ENCODE measurements around the gene LCMT1.

LCMT1 gene

DNA sequence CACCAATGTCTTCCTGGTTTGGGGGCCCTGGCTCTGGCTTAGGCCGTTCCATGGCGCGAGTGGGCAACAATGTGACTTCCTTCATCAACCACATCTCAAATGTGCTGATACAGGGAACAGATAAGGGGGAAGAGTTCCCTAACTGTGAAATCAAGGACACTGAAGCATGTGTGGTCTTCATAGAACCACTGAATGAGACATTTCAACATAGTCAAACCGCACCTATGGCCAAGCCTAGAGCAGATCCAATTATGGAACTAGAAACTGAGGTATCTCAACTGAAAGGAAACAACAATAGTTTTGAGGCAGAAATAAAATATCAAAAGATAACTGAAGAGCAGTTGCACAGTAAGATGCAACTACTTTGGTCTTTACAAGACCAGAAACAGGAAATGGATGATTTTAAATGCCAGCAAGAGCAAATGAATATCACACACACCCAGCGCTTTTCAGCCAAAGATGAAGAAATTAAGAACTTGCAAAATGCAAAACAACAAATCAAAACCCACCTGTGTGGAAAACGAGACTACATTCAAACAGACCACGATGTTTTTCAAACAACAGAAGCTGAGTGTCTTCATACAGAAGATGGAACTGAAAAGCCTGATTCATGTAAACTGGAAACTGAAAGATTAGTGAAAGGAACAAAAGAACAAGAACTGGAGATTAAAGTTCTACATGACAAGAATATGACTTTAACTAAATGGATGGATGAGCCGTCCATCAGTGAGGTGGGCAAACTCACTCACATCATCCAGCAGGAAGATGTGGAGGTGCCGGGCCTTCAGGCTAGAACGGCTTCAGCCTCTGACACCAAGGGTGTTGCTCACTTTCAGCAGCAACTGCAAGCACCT, 18.1 kb upstream of the LCMT1 start:
- DNase-seq (ENCODE audit: low read depth in 2 of 2): no peak
- TF ChIP-seq, protein P1, sequence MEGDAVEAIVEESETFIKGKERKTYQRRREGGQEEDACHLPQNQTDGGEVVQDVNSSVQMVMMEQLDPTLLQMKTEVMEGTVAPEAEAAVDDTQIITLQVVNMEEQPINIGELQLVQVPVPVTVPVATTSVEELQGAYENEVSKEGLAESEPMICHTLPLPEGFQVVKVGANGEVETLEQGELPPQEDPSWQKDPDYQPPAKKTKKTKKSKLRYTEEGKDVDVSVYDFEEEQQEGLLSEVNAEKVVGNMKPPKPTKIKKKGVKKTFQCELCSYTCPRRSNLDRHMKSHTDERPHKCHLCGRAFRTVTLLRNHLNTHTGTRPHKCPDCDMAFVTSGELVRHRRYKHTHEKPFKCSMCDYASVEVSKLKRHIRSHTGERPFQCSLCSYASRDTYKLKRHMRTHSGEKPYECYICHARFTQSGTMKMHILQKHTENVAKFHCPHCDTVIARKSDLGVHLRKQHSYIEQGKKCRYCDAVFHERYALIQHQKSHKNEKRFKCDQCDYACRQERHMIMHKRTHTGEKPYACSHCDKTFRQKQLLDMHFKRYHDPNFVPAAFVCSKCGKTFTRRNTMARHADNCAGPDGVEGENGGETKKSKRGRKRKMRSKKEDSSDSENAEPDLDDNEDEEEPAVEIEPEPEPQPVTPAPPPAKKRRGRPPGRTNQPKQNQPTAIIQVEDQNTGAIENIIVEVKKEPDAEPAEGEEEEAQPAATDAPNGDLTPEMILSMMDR (IDR thresholded peaks at IDR 0.05; ENCODE audit: low read depth, low read length): no peak
- H3K4me3 ChIP-seq (replicated peaks in 1 of 2; ENCODE audit: low read depth in 2 of 2, low read length in 2 of 2): no peak overlapping the region

- TF ChIP-seq, protein P1 (IDR thresholded peaks at IDR 0.05; ENCODE audit: low read depth, low read length): no peak
- no peak overlapping the region for H3K4me3 ChIP-seq (replicated peaks in 1 of 2; ENCODE audit: low read depth in 2 of 2, low read length in 2 of 2)
- no peak for DNase-seq (ENCODE audit: low read depth in 2 of 2)
Observed at GRCh38 chr16:25094596-25094995, 16.9 kb upstream of the LCMT1 start.

DNA sequence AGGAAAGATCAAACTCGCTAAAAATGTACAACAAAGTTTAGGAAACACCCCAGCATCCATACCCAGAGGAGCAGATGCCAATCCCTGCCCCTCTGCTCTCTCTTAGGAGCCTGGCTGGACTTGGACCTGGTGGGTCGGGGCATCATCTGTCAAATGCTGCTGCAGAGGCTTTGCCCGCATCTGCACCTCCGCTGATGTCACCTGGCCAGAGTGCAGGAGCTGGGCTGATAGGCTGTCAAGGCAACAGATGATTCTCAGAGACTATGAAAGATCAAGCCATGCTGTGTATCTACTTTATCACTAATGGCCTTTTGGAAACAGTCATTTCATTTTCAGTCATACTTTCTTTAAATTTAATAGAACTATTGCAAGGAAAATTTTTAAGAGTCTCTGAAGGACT, 15.9 kb upstream of the LCMT1 start:
- TF ChIP-seq, protein P1 (IDR thresholded peaks at IDR 0.05; ENCODE audit: low read depth, low read length): no peak
- no peak overlapping the region for H3K4me3 ChIP-seq (replicated peaks in 1 of 2; ENCODE audit: low read depth in 2 of 2, low read length in 2 of 2)
- no peak for DNase-seq (ENCODE audit: low read depth in 2 of 2)

DNA sequence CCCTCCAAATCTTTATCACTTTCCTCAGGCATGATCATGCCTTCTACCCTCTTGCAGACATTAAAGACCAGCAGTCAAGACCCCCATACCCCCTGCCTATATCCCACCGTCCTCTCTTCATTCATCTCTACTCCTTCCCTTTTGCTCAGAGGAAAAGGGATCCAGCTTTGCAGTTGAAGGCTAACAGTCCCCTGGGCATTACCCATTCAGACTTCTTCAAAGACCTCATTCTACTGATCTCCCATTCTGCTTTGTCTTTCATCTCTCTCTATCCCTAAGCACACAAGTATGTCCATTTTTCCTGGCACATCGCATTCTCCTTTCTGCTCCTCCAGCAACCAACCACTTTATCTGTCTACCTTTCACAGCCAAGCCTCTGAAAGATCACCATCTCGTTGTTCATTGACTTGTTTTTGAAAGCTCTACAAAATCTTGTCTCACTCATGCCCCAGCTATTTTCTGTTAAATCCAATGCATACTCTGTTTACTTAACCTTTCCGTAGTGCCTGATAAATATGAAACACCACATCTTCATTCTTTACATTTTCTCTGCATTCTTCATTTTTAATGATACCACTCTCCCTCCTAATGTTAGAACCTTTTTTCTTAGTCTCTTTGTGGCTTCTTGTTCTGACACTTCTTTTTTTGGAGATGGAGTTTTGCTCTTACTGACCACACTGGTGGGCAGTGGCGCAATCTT, 14.1 kb upstream of the LCMT1 start:
- TF ChIP-seq, protein P1 (IDR thresholded peaks at IDR 0.05; ENCODE audit: low read depth, low read length): no peak
- peak in 1 of 2 donors; percentile 54 for DNase-seq (ENCODE audit: low read depth in 2 of 2)
- H3K4me3 ChIP-seq (replicated peaks in 1 of 2; ENCODE audit: low read depth in 2 of 2, low read length in 2 of 2): no peak overlapping the region

DNA sequence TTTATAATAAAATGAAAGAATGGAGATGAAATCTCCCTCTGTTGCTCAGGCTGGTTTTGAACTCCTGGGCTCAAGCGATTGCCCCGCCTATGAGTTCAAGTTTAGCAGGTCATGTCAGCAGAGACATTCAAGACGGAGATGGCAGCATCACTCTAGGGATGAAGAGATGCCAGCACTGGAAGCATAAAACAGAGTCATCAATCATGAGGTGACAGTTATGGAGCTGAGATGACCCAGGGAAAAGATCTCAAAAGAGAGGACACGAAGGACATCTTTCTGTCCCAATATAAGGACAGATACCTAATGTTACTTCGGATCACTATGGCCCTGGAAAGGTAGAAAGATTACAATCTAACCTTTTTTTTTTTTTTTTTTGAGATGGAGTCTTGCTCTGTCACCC, 11.0 kb upstream of the LCMT1 start:
- TF ChIP-seq, protein P1 (IDR thresholded peaks at IDR 0.05; ENCODE audit: low read depth, low read length): no peak
- no peak for DNase-seq (ENCODE audit: low read depth in 2 of 2)

GRCh38 chr16:25106567-25107465, 4.7 kb upstream of the LCMT1 start:
- peak; percentile 86 to 87 for DNase-seq (ENCODE audit: low read depth in 2 of 2)
- H3K4me3 ChIP-seq (replicated peaks in 1 of 2; ENCODE audit: low read depth in 2 of 2, low read length in 2 of 2): peak overlapping the region; percentile 67 to 83
- TF ChIP-seq, protein P1 (IDR thresholded peaks at IDR 0.05; ENCODE audit: low read depth, low read length): no peak

More for the DNA sequence above, 11.0 kb upstream of the LCMT1 start:
- H3K4me3 ChIP-seq (replicated peaks in 1 of 2; ENCODE audit: low read depth in 2 of 2, low read length in 2 of 2): no peak overlapping the region
